Cardiac fibroblast (primary cell): ENCODE results near the gene ARHGAP42.

ENCODE experiments used
- DNase-seq, 2 donors: peaks; one replicate each; pipeline versions ENCODE4 v3.0.0 to v3.0.0-alpha.2; 2010; ENCODE audit warnings: low read depth in 2 of 2
- H3K4me3 ChIP-seq, 2 donors: replicated peaks in 1 of 2; 1 replicate in 1 of 2; 2 replicates in 1 of 2; pipeline ENCODE4 v1.5.1; 2011; ENCODE audit warnings: low read depth in 2 of 2, low read length in 2 of 2, mild to moderate bottlenecking in 2 of 2, moderate library complexity in 1 of 2
- TF ChIP-seq, protein P1 (sequence below): IDR thresholded peaks from one replicate; pipeline ENCODE4 v1.5.1; 2011; ENCODE audit warnings: low read depth, mild to moderate bottlenecking, low read length, inconsistent platforms

The ARHGAP42 gene

DNA sequence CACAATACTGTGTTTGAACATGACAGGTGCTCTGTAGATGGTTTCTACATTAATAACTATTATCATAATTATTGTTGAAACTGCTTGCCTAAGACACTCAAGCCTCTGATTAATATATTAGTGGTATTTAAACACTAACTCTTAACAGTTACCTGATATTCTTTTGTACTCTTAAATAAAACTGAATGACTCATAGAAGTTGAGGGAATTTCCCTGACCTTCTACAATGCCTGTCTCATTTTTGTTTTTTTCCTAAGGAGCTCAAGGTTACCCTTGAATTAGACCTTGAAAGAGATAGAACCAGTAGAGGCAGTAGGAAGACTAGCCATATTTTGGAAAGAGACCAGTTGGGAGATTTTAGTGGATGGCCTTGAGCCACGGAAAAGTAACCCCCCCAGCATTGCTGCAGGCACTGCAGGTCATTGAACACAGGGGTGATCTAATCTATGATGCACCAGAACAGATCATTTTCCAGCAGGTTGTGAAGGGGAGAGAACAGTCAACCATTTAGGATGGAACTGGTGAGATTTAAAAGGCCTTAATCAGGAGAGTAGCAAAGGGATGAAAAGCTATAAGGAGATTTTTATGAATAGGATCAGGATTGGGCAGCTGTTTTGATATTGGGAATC lies 294.2 kb downstream of the ARHGAP42 start:
- H3K4me3 ChIP-seq = no peak overlapping the region
- DNase-seq = no peak
- TF ChIP-seq, protein P1, sequence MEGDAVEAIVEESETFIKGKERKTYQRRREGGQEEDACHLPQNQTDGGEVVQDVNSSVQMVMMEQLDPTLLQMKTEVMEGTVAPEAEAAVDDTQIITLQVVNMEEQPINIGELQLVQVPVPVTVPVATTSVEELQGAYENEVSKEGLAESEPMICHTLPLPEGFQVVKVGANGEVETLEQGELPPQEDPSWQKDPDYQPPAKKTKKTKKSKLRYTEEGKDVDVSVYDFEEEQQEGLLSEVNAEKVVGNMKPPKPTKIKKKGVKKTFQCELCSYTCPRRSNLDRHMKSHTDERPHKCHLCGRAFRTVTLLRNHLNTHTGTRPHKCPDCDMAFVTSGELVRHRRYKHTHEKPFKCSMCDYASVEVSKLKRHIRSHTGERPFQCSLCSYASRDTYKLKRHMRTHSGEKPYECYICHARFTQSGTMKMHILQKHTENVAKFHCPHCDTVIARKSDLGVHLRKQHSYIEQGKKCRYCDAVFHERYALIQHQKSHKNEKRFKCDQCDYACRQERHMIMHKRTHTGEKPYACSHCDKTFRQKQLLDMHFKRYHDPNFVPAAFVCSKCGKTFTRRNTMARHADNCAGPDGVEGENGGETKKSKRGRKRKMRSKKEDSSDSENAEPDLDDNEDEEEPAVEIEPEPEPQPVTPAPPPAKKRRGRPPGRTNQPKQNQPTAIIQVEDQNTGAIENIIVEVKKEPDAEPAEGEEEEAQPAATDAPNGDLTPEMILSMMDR = no peak

DNA sequence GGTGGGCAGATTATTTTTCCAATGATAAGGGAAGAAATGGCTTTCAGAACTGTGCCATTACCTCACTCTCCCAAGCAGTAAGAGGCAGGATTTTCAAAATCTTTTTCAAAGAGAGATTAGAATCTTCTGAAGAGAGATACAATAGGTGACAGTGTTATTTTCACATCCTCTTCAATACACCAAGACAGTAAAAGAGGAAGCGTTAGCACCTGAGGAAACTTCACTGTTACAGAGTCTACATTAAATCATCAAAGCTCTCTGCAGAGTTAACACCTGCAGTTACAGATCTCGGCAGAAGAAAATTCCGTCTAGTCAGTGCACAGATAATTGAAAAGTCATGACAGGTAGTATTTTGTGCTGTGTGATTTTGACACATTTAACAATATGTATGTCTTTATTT lies 297.6 kb downstream of the ARHGAP42 start:
- TF ChIP-seq, protein P1 = no peak
- DNase-seq = no peak
- H3K4me3 ChIP-seq = no peak overlapping the region

DNA sequence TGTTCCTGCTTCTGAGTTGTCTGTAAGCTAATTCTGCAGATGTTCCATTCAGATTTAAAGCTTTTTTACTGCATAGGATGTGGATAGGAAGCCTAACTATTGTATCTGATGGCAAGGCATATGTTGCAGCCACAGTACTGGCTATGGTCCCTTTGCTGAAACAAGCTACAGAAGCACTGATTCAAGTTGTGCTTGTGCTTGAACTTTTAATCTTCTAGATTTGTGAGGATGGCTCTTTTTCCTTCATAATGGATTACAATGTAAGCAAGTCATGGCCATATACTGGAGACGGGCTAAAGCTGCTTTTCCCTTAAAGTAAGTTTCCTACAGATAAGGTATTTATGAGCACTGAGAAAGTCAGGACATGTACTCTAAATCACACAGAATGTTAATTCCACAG lies 303.8 kb downstream of the ARHGAP42 start:
- TF ChIP-seq, protein P1 = no peak

DNA sequence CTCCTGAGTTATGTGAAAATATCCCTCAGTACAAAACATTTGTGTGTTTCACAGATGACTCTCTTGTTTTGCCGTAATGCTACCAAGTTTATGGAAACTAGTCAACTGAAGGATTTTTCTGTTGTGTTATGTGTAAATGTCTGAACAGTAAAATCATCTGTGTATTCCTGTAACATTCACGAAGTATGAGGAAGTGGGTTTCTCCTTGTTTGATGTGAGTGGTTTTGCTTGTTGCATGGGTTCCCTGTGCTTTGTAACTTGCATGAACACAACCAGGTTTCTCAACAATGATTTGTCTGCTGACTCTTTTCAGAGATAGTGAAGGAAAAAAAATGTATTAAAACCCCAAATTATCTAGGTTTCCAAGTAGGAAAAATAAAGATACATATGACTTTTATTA lies 304.5 kb downstream of the ARHGAP42 start:
- TF ChIP-seq, protein P1 = no peak
- peak in 1 of 2 donors; percentile 20 for DNase-seq
- no peak overlapping the region for H3K4me3 ChIP-seq

More for the DNA sequence above, 303.8 kb downstream of the ARHGAP42 start:
- no peak for DNase-seq
- H3K4me3 ChIP-seq = no peak overlapping the region

DNA sequence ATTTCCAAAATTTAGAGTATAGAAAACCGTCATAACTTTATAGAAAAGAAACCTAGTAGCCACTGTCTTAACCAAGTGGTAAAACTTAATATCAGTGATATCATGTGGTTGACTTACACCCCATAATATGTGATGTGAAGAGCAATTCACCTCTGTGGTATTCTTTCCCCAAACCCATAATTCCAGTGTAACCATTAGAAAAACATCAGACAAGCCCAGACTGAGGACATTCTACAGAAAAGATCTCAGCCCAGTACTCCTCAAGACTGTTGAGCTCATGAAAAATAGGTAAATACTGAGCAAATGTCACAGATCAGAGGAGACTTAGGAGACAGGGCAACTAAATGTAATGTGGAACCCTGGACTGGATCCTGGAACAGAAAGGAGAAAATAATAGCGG lies 307.9 kb downstream of the ARHGAP42 start:
- no peak overlapping the region for H3K4me3 ChIP-seq
- no peak for DNase-seq
- TF ChIP-seq, protein P1 = no peak

DNA sequence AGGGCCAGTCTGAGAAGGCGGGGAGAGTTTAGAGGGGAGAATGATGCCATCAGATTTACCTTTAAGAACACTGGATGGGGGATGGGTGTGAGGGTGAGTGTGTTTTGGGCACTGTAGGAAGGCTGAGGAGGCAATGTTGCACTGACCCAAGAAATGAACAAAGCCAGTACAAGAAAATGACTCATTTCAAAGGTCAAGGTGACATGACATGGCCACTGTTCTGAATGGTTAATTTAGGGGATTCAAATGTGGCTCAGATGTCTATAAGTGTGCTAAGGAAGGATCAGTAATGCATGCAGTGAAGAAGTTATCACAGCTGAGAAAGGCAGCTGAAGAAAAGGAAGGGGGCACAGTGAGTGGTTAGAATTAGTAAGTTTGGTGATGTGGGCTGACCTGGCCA lies 312.7 kb downstream of the ARHGAP42 start:
- no peak overlapping the region for H3K4me3 ChIP-seq
- no peak for DNase-seq
- TF ChIP-seq, protein P1 = no peak

DNA sequence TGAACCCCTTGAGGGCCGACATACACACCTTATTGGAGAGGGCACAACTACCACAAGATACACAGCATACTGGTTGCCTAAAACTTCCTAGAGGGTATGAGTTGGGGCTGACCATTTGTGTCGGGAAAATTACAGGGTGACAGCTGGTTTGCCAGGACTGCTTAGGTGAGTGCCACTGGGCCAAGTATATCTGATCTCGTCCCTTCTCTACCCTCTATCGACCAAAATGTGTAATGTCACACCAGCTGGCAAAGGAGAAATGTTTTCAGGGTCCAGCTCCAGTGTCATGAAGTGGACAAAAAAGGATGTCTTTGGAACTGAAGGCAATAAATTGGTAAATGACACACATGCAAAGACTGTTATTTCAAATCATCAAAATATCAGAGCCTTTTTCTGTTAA lies 316.4 kb downstream of the ARHGAP42 start:
- no peak for DNase-seq
- no peak overlapping the region for H3K4me3 ChIP-seq
- TF ChIP-seq, protein P1 = no peak
